ENCODE results near the gene CABP5. TPM values are rescaled to one million over a fixed set of nuclear protein-coding genes. Genes with fewer than 3 reads are reported as not detected.

CABP5 gene
- total RNA-seq, 3 donors from 2014 or later (not counting 1 experiment from before 2014, with no cell fraction given) = 0.38 to 0.96 TPM; not detected in 1

DNA sequence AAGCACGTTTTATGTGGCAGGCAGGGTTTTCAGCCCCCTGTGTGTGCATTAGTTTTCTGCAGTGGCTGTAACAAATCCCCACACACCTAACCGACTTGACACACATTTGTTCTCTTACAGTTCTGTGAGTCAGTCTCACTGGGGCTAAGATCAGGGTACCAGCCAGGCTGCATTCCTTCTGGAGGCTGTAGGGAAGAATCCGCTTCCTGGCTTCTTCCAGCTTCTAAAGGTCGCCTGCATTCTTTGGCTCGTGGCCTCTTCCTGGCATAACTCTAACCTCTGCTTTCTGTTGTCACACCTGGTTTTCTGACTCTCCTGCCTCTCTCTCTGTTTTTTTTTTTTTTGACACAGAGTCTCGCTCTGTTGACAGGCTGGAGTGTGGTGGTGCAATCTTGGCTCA lies 43.0 kb downstream of the CABP5 start:
- no peak for ATAC-seq
- no peak overlapping the region for H3K27ac Mint-ChIP-seq

DNA sequence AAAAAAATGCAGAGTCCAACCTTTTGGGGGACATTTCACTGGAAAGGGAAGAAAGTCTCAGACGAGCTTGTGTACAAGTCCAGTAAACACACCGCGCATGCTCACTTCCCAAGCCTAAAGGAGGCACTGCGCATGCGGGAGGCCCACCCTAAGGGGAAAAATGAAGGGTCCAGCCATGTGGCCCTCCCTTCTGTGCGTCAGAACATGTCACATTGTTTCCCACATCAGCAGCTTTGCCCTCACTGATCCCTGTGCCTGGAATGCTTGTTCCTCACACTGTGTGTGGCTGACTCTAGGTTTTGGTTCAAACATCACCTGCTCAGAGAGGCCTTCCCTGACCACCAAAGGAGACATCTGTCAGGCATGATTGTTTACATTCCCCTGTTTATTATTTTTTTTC lies 45.1 kb downstream of the CABP5 start:
- 85% methylated on average over 6 of the region's 6 CpGs for WGBS (ENCODE audit: insufficient coverage)
- Mint-ChIP-seq H3K9me3 (no peaks in the 10 kb centered on the region), H3K27me3 (ENCODE audit: low read depth in 2 of 2) (peaks cover 11 to 14% of the 10 kb centered on the region in 2 donors), H3K36me3 (no peaks in the 10 kb centered on the region), H3K4me3 (no peak overlapping the region), H3K4me1 (no peaks in the 10 kb centered on the region), H3K27ac (no peak overlapping the region)
- Histone ChIP-seq H3K36me3 (ENCODE audit: control insufficient read depth, insufficient read depth, low read length) (no peaks in the 10 kb centered on the region), H3K27me3 (ENCODE audit: control insufficient read depth, insufficient read depth, low read length) (peaks cover 2% of the 10 kb centered on the region), H3K4me3 (ENCODE audit: low read length) (no peak overlapping the region), H3K4me1 (ENCODE audit: control insufficient read depth, insufficient read depth, low read length) (no peaks in the 10 kb centered on the region), H3K9me3 (ENCODE audit: control insufficient read depth, insufficient read depth, low read length) (no peaks in the 10 kb centered on the region), H3K27ac (ENCODE audit: low read length) (no peak overlapping the region)
- TF ChIP-seq, protein P1, sequence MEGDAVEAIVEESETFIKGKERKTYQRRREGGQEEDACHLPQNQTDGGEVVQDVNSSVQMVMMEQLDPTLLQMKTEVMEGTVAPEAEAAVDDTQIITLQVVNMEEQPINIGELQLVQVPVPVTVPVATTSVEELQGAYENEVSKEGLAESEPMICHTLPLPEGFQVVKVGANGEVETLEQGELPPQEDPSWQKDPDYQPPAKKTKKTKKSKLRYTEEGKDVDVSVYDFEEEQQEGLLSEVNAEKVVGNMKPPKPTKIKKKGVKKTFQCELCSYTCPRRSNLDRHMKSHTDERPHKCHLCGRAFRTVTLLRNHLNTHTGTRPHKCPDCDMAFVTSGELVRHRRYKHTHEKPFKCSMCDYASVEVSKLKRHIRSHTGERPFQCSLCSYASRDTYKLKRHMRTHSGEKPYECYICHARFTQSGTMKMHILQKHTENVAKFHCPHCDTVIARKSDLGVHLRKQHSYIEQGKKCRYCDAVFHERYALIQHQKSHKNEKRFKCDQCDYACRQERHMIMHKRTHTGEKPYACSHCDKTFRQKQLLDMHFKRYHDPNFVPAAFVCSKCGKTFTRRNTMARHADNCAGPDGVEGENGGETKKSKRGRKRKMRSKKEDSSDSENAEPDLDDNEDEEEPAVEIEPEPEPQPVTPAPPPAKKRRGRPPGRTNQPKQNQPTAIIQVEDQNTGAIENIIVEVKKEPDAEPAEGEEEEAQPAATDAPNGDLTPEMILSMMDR (IDR thresholded peaks at IDR 0.05) = no peak
- ATAC-seq (no peak), DNase-seq (no peak)
- intact Hi-C loops (cut with micrococcal nuclease) = no loop called here

More for the DNA sequence above, 43.0 kb downstream of the CABP5 start:
- H3K27ac ChIP-seq (ENCODE audit: low read length) = no peak overlapping the region
- Mint-ChIP-seq H3K9me3 (no peaks in the 10 kb centered on the region), H3K36me3 (no peaks in the 10 kb centered on the region), H3K27me3 (ENCODE audit: low read depth in 2 of 2) (peaks cover 0 to 10% of the 10 kb centered on the region in 2 donors), H3K4me3 (no peak overlapping the region), H3K4me1 (no peaks in the 10 kb centered on the region)
- no peaks in the 10 kb centered on the region for H3K36me3 ChIP-seq (ENCODE audit: control insufficient read depth, insufficient read depth, low read length)
- 91% methylated on average over 5 of the region's 6 CpGs for WGBS (ENCODE audit: insufficient coverage)
- intact Hi-C loops (cut with micrococcal nuclease) = no loop called here
- DNase-seq = no peak
- H3K27me3 ChIP-seq (ENCODE audit: control insufficient read depth, insufficient read depth, low read length) = no peaks in the 10 kb centered on the region
- no peak overlapping the region for H3K4me3 ChIP-seq (ENCODE audit: low read length)
- TF ChIP-seq, protein P1 (IDR thresholded peaks at IDR 0.05) = no peak
- H3K9me3 ChIP-seq (ENCODE audit: control insufficient read depth, insufficient read depth, low read length) = no peaks in the 10 kb centered on the region
- H3K4me1 ChIP-seq (ENCODE audit: control insufficient read depth, insufficient read depth, low read length) = no peaks in the 10 kb centered on the region

DNA sequence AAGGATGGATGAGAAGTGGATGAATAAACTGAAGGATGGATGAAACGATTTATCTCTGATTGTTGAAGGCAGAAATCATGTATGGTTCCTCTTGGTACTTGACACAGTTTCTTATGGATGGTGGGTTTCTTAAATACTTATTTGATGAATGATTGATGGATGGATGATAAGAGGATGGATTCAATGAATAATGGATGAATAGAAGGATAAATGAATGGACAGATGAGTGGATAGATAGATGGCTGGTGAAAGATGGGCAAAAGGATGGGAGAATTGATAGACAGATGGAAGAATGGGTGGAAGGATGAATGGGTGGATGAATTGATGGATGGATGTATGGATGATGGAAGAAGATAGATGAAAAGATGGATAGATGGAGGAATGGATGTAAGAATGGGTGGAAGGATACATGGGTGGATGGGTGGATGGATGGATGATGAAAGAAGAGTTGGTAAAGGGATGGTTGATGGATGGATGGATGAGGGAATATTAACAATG lies 47.6 kb downstream of the CABP5 start:
- TF ChIP-seq, protein P1 (IDR thresholded peaks at IDR 0.05) = no peak
- Mint-ChIP-seq H3K4me3 (no peak overlapping the region), H3K36me3 (no peaks in the 10 kb centered on the region), H3K4me1 (no peaks in the 10 kb centered on the region), H3K27me3 (ENCODE audit: low read depth in 2 of 2) (peaks cover 11 to 14% of the 10 kb centered on the region in 2 donors), H3K27ac (no peak overlapping the region), H3K9me3 (no peaks in the 10 kb centered on the region)
- Histone ChIP-seq H3K4me1 (ENCODE audit: control insufficient read depth, insufficient read depth, low read length) (no peaks in the 10 kb centered on the region), H3K27ac (ENCODE audit: low read length) (no peak overlapping the region), H3K27me3 (ENCODE audit: control insufficient read depth, insufficient read depth, low read length) (peaks cover 2% of the 10 kb centered on the region), H3K36me3 (ENCODE audit: control insufficient read depth, insufficient read depth, low read length) (no peaks in the 10 kb centered on the region), H3K9me3 (ENCODE audit: control insufficient read depth, insufficient read depth, low read length) (no peaks in the 10 kb centered on the region), H3K4me3 (ENCODE audit: low read length) (no peak overlapping the region)
- intact Hi-C loops (cut with micrococcal nuclease) = no loop called here
- WGBS (ENCODE audit: insufficient coverage) = 75% methylated on average over 1 of the region's 1 CpG
- no peak for DNase-seq
- no peak for ATAC-seq

DNA sequence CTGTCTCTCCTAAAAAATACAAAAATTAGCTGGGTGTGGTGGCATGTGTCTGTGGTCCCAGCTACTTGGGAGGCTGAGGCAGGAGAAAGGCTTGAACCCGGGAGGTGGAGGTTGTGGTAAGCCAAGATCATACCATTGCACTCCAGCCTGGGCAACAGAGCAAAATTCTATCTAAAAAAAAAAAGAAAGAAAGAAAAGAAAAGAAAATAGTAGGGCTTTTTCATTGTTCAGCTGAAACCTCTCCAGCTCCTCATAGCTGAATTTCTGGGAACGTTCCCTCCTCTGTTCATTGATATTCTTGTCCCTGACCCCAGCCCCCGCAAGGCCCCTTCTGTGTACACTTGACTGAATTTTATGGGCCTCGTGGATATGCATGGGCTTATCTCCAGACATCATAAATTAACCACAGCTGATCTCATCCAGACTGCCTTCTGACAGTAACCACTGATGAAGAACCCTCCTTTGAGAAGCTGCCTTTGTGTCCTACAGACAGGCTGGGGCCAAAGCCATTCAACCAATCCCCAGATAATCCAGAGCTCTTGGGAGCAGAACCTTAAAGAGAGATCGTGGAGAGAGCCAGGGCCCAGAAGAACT lies 49.6 kb downstream of the CABP5 start, which contains the start of gene ELSPBP1:
TSS of gene ELSPBP1 (plus strand) at position 424 of the 594 bp plus-strand sequence. CDS start 14,036 bp downstream, outside the sequence.
- no peak within 1 kb of the TSS for H3K4me3 Mint-ChIP-seq
- H3K27ac ChIP-seq (ENCODE audit: low read length) = no peak within 1 kb of the TSS
- no peaks in the 10 kb centered on the region for H3K4me1 Mint-ChIP-seq
- no peaks in the 10 kb centered on the region for H3K9me3 ChIP-seq (ENCODE audit: control insufficient read depth, insufficient read depth, low read length)
- peaks cover 20 to 26% of the 10 kb centered on the region in 2 donors for H3K27me3 Mint-ChIP-seq (ENCODE audit: low read depth in 2 of 2)
- H3K27me3 ChIP-seq (ENCODE audit: control insufficient read depth, insufficient read depth, low read length) = peaks cover 2% of the 10 kb centered on the region
- TF ChIP-seq, protein P1 (IDR thresholded peaks at IDR 0.05) = no peak
- intact Hi-C loops (cut with micrococcal nuclease) = no loop called here
- no peak for DNase-seq
- no peak for ATAC-seq
- no peaks in the 10 kb centered on the region for H3K4me1 ChIP-seq (ENCODE audit: control insufficient read depth, insufficient read depth, low read length)
- no peaks in the 10 kb centered on the region for H3K36me3 Mint-ChIP-seq
- H3K36me3 ChIP-seq (ENCODE audit: control insufficient read depth, insufficient read depth, low read length) = no peaks in the 10 kb centered on the region
- no peaks in the 10 kb centered on the region for H3K9me3 Mint-ChIP-seq
- H3K4me3 ChIP-seq (ENCODE audit: low read length) = no peak within 1 kb of the TSS
- 61% methylated on average over 5 of the region's 5 CpGs for WGBS (ENCODE audit: insufficient coverage)
- H3K27ac Mint-ChIP-seq = no peak within 1 kb of the TSS

All from natural killer cell (primary cell).